ENCODE measurements around the gene SULT1A3.

- TF ChIP-seq CTCF (IDR thresholded peaks at IDR 0.05) (no peak), POLR2AphosphoS5 (IDR thresholded peaks at IDR 0.05) (no peak), POLR2A (IDR thresholded peaks at IDR 0.05) (no peak)
Observed at GRCh38 chr16:30157214-30157613, 41.8 kb upstream of the SULT1A3 start.
